Ishikawa (cell line): ENCODE results near the gene KRT20.

ENCODE experiments used
- CEBPB ChIP-seq: IDR thresholded peaks from 2 replicates; pipeline ENCODE4 v1.6.1; 2012
- EGR1 ChIP-seq: IDR thresholded peaks from 2 replicates; pipeline ENCODE4 v1.6.1; 2012
- EP300 ChIP-seq: IDR thresholded peaks from 2 replicates; pipeline ENCODE4 v1.6.1; 2012; ENCODE audit warnings: borderline replicate concordance
- TAF1 ChIP-seq: IDR thresholded peaks from 2 replicates; pipeline ENCODE4 v1.6.1; 2012; ENCODE audit warnings: low read depth, mild to moderate bottlenecking
- TCF12 ChIP-seq: IDR thresholded peaks from 2 replicates; pipeline ENCODE4 v1.6.1; 2012; ENCODE audit warnings: low read depth
- TEAD4 ChIP-seq: IDR thresholded peaks from 2 replicates; pipeline ENCODE4 v1.6.1; 2012
- YY1 ChIP-seq: IDR thresholded peaks from 2 replicates; pipeline ENCODE4 v1.6.1; 2012; ENCODE audit warnings: low read depth

DNA sequence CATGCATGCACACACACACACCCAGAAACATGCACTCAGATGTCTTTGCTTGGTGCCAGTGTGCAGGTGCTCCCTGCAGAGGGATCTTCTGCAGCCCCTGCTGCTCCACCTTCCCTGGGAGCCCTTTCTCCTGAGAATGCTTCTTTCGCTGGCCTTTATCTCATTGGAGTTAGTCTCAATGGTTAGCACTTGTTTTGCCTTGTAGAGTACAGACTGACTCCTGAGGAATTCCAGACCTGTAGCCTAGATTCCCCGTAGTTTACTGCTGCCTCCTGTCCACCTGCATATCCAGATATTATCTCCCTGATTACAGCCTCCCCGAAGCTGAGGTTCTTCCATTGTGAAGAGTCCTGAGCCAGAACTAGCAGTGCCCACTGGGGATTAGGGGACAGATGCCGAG is 14.9 kb downstream of the KRT20 start:
- TF ChIP-seq CEBPB (no peak), TEAD4 (no peak), YY1 (no peak), EGR1 (no peak), TAF1 (no peak), TCF12 (no peak), EP300 (no peak)
